HG03139 (cell line): ENCODE results near the gene SFMBT2.
"Not testable (repeated sequence)": the region's sequence is repeated elsewhere in the genome, so short reads cannot be mapped to it uniquely, and the experiment has no call there.

Experiments
- ATAC-seq: cut with Tn5 transposase; IDR thresholded peaks from one replicate; pipeline ENCODE4 v1.9.1; 2021; ENCODE audit not compliant: unreplicated experiment

The SFMBT2 gene

DNA sequence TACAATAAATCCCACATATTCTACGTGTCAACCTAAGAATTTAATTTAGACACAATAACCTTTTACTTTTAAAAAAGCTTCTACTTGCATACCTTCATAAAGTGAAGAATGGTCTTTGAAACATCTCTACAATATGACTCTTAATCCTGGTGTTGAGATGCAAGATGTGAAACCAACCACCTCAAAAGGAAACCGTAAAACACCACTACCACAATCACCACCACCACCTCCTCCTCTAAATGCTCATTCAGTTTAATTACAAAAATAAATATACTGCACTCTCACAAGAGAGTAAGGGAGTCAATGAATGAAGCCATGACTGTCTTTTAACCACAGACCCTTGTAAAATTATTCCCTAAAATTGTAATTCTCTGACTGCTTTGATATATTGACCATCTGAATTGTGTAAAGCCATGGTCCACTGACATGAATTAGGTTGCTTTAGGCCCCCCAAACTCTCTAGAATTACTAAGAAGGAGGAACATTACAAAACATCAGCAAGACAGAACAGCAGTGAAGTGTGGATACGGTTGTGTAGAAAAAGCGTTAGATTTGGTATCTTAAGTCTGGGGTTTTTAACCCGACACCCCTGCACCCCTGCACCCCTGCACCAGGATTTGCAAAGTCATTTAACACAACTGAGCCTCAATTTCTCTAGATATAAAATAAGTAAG lies 171.4 kb downstream of the SFMBT2 start:
- peak; percentile 62 for ATAC-seq

DNA sequence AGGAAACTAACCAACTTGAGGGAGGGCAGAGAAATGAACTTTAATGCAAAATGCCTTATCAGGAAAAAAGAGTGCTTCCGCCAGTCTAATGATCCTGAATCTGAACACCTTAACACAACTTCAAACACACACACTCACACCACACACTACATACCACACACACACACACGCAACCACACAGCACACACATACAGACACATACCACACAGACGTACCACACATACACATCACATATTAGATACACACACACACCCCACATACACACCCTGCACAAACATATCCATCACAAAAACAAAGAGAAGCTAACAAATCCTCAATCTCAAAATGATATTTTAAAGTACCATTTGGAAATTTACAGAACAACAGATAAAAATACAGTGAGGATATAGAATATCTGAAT lies 175.5 kb downstream of the SFMBT2 start:
- ATAC-seq, result no peak

DNA sequence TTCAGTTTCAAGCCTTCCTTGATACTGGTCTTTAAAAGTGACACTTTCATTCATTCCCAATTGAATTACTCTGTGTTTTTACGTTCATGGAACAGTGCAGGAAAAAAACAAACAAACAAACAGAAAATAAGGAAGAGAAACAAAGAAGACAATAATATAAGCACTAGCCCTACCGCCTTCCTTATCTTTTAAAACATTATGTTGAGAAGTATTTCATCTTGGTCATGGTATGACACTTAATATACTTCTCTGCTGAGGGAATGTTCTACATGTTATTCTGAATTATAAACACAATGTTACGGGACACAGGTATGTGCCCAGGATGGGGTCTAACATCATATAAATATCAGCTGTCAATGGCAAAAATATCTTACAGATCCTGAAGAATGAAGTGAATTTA lies 176.7 kb downstream of the SFMBT2 start:
- ATAC-seq, result no peak

DNA sequence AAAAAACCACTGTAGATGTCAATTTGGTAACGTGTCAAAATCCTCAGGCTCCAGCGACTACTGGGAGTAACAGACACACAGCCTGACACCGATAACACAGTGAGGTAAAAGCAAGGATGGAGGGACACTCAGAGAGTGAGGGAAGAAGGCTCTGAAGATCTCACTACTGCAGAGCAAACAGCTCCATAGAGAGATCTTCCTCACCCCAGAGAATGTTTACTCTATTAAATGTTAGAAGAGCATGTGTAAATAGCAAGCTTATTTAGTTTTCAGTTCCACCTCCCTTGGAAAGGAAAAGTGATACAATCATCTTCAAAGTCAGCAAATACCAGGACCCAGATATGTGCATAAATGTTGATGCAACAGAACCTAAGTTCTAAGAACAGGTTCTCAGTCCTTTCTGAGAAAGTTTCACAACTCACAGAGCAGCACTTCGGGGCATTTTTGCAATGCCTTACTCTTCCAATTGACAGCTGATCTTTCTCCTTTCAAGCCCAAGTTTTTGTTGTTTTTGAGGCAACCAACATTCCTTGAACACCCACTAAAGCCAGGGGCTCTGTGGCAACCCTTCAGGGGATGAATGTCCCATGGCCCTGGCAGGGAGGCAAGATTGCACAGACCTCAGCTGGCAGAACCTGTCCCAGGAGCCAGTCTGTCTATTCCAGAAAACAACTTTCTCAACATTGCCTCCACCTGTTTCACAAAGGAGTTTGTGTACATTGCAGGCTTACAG lies 177.4 kb downstream of the SFMBT2 start:
- no peak for ATAC-seq

DNA sequence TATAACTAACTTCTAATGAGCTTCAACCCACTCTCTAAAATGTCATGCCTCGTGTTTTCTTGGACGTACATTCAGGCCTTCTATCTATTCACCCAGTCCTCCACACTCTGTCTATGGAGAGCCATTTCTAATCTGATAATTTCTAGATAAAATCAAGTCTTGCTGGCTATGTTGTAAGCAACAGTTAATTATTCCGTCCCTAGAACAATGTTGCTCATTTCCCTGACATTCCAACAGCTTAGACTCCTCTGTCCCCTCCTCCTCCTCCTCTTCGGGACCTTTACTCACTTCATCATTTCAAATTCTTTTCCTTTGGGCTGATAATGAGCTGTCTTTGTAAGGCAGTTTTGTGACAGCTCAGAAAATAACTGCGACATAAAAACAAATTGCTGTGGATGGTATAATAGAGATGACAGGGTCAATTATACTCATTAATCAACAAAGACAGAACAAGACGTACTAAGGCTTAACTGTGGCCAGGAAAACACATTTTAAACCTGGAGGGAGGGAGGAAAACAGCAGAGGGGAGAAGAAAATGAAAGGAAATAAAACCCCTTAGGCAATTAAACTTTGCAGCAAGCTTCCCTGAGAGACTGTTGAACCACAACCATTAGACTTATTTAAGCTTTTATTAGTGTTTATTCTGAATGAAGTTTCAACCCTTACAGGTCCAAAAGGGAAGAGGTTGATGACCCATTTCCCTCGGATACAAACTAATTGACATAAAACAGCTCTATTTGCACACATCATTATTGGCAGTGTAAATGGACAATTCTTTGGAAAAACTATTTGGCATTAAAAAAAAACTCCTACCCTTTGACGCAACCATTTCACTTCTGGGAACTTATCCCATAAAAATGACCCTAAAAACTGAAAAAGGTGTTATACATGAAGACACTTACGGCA lies 179.1 kb downstream of the SFMBT2 start:
- ATAC-seq, result no peak

DNA sequence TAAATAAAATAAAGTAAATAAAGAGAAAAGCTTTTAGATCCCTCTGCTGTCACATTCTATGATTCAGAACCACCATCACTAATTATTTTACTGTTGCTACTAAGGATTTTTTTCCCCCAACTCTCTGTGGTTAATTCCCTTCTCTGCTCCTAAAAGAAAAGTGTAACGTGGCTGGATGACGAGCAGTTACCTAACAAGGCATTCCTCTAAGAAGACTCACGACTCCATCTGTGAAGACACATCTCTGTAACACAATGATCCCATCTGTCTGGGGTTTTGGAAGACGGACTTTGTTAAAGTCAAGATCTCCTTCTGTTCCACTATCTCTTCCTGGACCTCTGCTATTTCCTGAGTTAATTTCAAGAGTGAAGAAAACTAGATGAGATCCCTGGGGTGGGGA lies 179.9 kb downstream of the SFMBT2 start:
- ATAC-seq, result no peak

DNA sequence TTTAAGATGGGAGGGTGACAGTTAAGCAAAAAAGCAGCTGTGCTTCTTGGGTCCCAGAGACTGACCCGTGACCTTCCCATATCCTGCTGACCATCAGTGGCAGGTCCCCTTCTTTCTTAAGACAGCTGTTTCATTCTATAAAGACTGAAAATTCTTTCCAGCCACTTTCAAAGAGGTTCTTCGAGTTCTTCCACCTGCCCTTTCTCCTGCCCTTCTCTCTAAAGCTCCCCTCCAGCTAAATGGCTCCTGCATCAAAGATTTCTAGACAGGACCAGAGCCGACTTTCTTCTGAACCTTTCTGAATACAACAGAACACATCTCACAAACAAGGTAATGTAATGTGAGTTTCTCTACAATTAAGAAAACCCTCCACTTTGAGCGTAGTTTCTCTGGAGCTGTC lies 180.8 kb downstream of the SFMBT2 start:
- ATAC-seq, result no peak

DNA sequence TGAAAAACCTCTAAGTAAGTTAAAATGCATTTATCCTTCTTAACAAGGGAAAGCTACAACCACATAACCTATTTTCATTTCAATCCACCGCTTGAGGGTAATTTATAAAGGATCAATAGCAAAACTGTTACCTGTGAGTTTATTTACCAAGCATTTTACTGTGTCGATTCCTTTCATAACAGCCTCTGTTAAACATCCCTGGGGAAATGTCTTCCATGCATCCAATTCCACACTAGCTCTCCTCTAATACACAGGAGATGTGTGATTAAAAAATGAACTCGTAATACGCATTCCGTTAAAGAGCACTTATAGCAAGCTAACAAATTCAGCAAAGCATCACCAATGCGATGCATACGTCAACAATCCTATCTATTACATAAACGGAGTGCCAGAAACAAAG lies 185.7 kb downstream of the SFMBT2 start:
- no peak for ATAC-seq

DNA sequence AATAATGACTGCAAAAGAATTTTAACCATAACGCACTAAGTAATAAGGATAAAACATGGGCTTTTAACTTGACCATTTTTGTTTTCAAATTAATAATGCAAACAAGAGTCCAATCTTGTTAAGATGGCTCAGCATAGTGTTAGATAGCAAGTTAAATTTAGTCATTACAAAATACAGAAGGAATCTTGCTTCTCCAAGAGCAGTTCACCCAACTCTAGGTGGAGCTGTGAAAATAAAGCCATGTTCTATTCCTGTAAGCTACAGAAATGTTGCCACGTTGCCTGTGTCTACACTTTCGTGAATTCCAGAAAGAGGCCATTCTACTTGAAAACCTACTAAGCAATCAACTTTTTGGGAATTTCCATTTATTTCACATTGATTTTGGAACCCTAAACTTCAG lies 191.9 kb downstream of the SFMBT2 start:
- ATAC-seq, result no peak

DNA sequence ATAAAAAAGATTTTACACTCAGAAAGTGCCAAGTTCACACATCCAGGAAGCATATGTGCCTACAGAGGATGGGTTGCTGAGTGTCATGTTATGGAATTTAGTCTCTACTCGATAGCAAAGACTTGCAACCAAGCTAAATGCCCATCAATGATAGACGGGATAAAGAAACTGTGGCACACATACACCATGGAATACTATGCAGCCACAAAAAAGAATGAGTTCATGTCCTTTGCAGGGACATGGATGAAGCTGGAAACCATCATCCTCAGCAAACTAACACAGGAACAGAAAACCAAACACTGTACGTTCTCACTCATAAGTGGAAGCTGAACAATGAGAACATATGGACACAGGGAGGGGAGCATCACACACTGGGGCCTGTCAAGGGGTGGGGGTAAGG lies 198.1 kb downstream of the SFMBT2 start:
- ATAC-seq, result not testable (repeated sequence)

DNA sequence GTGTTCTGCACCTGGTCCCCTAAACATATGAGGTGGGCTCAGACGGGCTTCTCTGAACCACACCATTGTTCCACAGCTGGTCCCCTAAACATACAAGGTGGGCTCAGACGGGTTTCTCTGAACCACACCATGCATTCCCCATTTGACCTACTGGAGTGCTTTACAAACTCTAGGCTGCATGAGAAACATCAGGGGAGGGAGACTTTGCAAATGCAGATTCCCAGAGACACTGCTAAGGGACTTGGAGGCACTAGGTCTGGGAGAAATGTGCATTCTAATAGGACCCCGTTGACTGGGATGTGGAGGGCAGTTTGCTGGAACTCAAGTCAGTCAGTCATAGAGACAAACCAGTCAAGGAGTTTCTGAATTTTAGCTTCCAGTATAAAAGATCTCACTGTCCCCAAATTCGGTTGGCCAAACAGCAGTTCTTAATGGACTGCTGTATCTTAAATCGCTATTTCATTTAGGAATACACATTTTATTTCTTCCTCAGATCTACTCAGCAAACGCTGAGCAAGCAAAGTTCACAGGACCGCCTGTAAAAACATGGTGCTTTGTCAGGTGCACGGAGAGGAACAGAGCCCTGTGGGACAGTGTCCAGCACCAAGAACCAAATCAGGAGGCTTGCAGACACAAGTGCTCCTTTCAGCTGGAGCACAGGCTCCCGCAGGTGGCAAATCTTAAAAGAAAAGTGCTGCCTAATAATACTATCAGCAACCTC lies 198.8 kb downstream of the SFMBT2 start:
- ATAC-seq, result no peak

DNA sequence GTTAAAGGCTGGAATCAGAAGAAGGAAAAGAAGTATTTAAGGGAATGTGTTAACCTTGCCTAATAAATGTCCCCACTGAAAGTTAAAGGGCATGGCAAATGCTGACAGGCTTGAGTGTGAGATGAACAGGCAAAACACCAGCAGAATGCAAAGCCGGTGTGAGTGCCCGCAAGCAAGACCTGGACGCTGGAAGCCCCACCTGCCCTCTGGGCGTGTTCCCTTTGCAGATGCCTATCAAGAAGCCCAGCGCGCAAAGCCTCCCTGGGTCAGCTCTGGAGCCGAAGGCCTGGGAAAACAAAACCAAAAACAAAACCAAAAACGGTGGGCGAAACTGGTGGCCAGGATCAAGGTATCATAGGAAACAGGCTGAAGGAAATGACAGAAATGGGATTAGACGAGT lies 200.3 kb downstream of the SFMBT2 start:
- no peak for ATAC-seq

DNA sequence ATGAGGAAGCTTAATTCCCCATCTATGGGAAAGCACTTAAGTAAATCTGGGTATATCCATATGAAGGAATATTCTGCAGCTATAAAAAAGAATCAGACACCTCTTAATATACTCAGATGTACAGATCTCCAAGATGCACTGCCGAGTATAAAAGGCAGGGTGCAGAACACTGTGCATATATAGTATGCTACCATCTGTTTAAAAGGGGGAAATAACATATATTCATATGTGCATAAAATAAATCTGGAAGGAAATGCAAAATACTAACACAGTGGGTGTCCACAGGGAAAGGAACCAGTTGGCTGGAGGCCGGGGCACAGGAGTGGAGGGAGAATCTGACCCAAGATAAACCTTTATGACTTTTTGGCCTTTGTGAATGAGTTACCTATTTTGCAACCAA lies 201.4 kb downstream of the SFMBT2 start:
- no peak for ATAC-seq

DNA sequence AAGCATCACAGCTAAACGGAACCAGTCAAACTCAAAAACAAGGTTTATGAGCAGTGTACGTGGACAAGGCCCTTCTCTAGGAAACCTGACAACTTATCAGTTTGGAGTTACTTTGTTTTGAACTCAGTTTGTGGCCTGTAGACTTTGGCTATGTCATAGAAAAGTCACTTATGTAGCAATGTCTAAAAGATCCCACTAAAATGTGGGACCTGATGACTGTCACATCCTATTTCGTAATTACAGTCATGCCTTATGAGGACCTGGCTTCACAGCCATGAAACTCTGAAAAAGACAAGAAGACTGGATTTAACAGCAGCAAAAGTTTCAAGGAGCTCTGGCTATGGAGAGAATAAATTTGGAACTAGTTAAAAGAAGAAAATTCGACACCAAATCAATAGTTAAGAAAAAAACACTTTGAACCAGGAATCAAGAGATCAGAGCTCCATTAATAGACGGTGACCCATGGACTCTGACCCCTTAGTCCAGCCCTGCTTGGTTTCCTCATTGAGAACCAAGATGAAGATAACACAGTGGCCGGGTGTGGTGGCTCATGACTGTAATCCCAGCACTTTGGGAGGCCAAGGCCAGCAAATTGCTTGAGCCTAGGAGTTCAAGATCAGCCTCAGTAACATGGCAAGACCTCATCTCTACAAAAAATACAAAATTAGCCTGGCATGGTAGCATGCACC lies 204.3 kb downstream of the SFMBT2 start:
- ATAC-seq, result no peak

DNA sequence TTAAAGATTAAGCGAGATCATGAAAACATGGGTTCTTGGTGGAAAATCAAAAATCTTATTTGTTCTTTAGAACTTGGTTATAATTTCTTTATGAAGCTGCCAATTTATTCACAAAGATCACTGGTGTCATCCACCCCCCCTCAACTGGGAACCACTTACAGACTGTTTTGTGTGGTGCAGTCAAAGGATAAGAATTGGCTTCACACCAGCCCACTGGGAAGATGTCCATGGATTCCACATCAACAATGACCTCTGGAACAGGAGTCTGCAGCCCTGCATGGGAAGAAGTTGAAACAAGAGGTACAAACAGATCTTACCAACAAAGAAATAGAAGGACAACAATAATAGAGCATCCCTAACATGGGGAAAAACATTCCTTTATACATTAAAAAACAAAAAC lies 205.2 kb downstream of the SFMBT2 start:
- ATAC-seq, result no peak

DNA sequence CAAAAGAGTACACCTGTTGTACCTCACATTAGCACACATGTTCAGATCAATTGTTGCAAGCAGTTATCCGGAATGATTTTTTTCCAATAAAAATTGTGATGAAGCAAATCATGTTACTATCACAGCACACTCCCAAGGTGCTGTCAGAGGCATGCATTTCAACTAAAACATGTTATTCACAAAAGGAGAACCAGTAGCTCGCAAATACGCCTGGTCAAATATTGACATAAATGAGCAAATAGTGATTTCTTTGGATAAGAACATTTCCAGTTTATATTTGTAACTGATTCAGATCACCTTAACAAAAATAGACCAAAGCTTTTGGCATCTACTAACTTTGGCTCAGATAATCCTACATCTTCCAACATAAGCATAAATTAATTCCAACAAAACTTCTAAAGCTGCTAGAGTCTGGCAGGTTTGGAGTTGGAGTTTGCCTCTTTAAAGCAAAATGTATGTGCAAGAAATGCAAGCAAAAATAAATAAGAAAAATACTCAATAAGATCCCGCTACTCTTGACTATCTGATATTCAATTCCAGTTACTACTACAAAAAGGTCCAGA lies 208.0 kb downstream of the SFMBT2 start:
- ATAC-seq, result no peak

DNA sequence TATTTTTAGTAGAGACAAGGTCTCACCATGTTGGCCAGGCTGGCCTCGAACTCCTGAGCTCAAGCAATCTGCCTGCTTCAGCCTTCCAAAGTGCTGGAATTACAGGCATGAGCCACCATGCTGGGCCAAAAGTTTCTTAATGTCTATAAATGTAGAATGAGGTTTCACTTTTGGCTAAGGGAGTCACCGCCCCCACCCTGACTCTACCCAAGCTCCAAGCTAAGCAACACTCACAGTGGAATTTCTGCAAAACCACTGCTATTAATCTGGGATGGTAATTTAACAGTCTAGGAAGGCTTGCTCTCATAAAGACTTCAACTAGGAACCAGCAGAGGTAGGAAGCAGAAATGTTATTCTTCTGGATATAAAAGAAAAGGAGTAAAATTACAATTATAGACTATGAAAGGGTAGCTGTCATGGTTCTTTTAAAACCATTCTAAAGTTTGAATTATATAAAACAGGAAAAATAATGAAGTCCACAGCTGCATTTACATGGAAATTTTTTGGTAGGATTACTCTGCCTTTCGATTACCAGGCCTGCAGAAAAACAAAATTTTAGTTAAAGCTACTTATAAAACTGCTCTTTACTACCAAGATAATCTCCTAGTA lies 211.6 kb downstream of the SFMBT2 start:
- no peak for ATAC-seq

DNA sequence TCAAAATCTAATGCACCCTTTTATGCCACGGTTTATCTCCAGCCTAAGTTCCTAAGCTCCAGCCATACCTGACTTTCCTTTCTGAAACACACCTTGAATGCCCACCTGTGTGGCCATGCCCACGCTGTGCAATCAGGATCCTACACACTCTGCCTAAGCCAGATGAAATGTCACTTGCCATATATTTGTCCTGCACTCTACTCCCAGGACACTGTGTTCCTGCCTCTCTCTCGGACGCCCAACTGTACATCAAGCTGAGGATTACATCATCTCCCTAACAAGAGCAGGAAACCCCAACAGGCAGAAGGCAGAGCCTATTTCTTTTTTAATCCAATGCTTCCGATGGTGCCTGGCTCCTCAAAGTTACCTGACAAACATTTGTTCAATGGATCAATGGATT lies 214.6 kb downstream of the SFMBT2 start:
- ATAC-seq, result no peak

DNA sequence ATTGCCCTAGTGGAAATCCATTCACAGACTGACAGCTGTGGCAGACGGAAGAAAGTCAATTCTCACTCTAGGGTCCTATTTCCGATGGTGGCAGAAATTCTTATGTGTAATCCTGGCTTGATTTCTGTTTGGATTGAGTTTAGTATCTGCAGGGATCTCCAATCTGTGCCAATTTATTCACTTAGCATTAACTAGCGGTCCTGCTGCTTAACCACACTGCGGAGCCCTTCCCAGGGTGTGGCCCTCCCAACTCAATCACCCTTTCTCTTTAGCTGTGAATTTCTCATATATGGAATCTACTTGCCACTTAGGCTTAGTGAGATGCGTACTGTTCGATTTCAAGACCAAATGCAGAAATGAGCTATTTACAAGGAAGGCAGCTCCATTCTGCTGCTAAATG lies 215.7 kb downstream of the SFMBT2 start:
- no peak for ATAC-seq

DNA sequence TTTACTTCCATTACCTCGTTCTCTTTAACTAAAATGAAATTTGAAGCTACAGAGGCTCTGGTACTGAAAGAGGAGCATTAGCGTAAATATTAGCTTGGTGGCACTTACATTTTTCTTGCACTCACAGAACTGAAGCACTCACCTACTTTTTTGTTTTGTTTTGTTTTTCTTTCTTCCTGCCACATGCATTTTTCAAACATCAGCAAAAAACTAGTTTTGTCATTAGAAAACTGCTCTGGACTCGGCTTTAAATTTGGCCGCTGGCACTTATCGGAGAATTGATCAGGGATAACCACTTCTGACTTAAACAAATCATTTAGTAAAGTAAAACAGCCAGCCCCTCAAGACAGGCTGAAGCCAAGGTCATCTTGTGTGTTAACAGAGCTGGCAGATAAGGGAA lies 216.3 kb downstream of the SFMBT2 start:
- ATAC-seq, result no peak
